Astrocyte (in vitro differentiated cells and primary cell): ENCODE data around the gene HTR4. TPM values are rescaled to one million over a fixed set of nuclear protein-coding genes. Genes with fewer than 3 reads are reported as not detected.

Source experiments
- DNase-seq: peaks from one replicate; pipeline ENCODE4 v3.0.0-alpha.2; 2010; ENCODE audit warnings: low read depth
- FAIRE-seq: peaks from 2 replicates; lab custom pipeline; 2011; peaks lifted over from hg19 to GRCh38; lab: Jason Lieb, UNC
- H2AFZ ChIP-seq: 2 replicates; pipeline ENCODE4 v1.6.0; 2012; ENCODE audit warnings: low read depth, low read length, inconsistent platforms
- H3K27ac ChIP-seq: 2 replicates; pipeline ENCODE4 v1.5.1; 2011; ENCODE audit warnings: low read depth, low read length, inconsistent platforms
- H3K27me3 ChIP-seq: 2 replicates; pipeline ENCODE4 v1.6.0; 2011; ENCODE audit warnings: low read length, inconsistent platforms; ENCODE audit not compliant: insufficient read depth
- H3K36me3 ChIP-seq: 2 replicates; pipeline ENCODE4 v1.5.1; 2011; ENCODE audit warnings: low read length, inconsistent platforms; ENCODE audit not compliant: insufficient read depth
- H3K4me1 ChIP-seq: 2 replicates; pipeline ENCODE4 v1.5.1; 2011; ENCODE audit warnings: low read length, inconsistent platforms; ENCODE audit not compliant: insufficient read depth
- H3K4me2 ChIP-seq: 2 replicates; pipeline ENCODE4 v1.6.0; 2012; ENCODE audit warnings: low read length, inconsistent platforms
- H3K4me3 ChIP-seq: 2 replicates; pipeline ENCODE4 v1.5.1; 2011; ENCODE audit warnings: low read depth, mild to moderate bottlenecking, low read length, inconsistent platforms; ENCODE audit not compliant: insufficient read depth
- H3K79me2 ChIP-seq: 2 replicates; pipeline ENCODE4 v1.6.0; 2012; ENCODE audit warnings: mild to moderate bottlenecking, low read length, inconsistent platforms; ENCODE audit not compliant: insufficient read depth
- H3K9ac ChIP-seq: 2 replicates; pipeline ENCODE4 v1.6.0; 2012; ENCODE audit warnings: mild to moderate bottlenecking, low read length, inconsistent platforms
- H3K9me3 ChIP-seq: 2 replicates; pipeline ENCODE4 v1.5.1; 2012; ENCODE audit warnings: low read depth, mild to moderate bottlenecking, low read length, inconsistent platforms; ENCODE audit not compliant: insufficient read depth
- H4K20me1 ChIP-seq: 2 replicates; pipeline ENCODE4 v1.6.0; 2012; ENCODE audit warnings: low read length, inconsistent platforms; ENCODE audit not compliant: insufficient read depth
- H3K27ac Mint-ChIP-seq: one replicate; pipeline ENCODE4 v1.8.0; 2021; ENCODE audit warnings: mild to moderate bottlenecking, mixed read lengths; ENCODE audit not compliant: unreplicated experiment
- H3K27me3 Mint-ChIP-seq: one replicate; pipeline ENCODE4 v1.8.0; 2021; ENCODE audit warnings: low read depth, mixed read lengths; ENCODE audit not compliant: unreplicated experiment
- H3K36me3 Mint-ChIP-seq: one replicate; pipeline ENCODE4 v1.8.0; 2021; ENCODE audit warnings: low read depth, mixed read lengths; ENCODE audit not compliant: unreplicated experiment
- H3K4me1 Mint-ChIP-seq: one replicate; pipeline ENCODE4 v1.8.0; 2021; ENCODE audit warnings: low read depth, mixed read lengths; ENCODE audit not compliant: unreplicated experiment
- H3K4me3 Mint-ChIP-seq: one replicate; pipeline ENCODE4 v1.8.0; 2021; ENCODE audit warnings: mild to moderate bottlenecking, moderate library complexity, mixed read lengths; ENCODE audit not compliant: unreplicated experiment
- H3K9me3 Mint-ChIP-seq: one replicate; pipeline ENCODE4 v1.8.0; 2021; ENCODE audit warnings: mild to moderate bottlenecking, mixed read lengths; ENCODE audit not compliant: unreplicated experiment
- EZH2 ChIP-seq: IDR thresholded peaks from 2 replicates; pipeline ENCODE4 v1.6.1; 2012; ENCODE audit warnings: mild to moderate bottlenecking, low read length, inconsistent platforms; ENCODE audit not compliant: insufficient read depth
- total RNA-seq: library from RNA; stranded (reverse); gene quantifications from 2 replicates; pipeline ENCODE4 v1.2.1, GENCODE V29; 2021
- TF ChIP-seq, protein P1 (sequence below): IDR thresholded peaks from 2 replicates; pipeline ENCODE4 v1.5.1; 2011; ENCODE audit warnings: low read depth, mild to moderate bottlenecking, inconsistent platforms, low read length, moderate library complexity; ENCODE audit not compliant: insufficient read depth

HTR4 gene
- total RNA-seq, 1 donor from 2014 or later = not detected

DNA sequence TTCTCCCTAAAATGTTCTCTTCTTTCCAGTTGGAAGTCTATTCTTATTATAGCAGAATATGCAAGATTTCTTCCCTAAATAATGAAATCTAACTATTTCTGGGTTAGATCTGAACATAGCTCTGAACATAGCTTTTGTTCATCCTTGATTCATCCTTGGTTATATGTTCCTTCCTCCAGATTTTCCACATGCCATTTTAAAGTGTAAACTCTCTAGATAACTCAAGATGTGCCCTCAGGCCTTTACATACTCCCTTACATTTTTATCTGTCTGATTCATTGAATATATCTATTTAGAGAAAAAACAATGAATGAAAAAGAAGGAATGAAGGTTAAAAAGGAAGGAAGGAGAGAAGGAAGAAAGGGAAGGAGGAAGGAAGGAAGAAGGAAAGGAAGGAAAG, 169.7 kb downstream of the HTR4 start:
- no peak for DNase-seq
- H2AFZ ChIP-seq = no peak overlapping the region
- Mint-ChIP-seq H3K36me3 (no peaks in the 10 kb centered on the region), H3K4me3 (no peak overlapping the region), H3K4me1 (no peaks in the 10 kb centered on the region), H3K27me3 (peaks cover 25% of the 10 kb centered on the region), H3K27ac (no peak overlapping the region), H3K9me3 (no peaks in the 10 kb centered on the region)
- no peak for FAIRE-seq
- H3K27me3 ChIP-seq = peaks cover 3% of the 10 kb centered on the region
- H3K4me2 ChIP-seq = no peak overlapping the region
- no peak overlapping the region for H3K9ac ChIP-seq
- TF ChIP-seq, protein P1, sequence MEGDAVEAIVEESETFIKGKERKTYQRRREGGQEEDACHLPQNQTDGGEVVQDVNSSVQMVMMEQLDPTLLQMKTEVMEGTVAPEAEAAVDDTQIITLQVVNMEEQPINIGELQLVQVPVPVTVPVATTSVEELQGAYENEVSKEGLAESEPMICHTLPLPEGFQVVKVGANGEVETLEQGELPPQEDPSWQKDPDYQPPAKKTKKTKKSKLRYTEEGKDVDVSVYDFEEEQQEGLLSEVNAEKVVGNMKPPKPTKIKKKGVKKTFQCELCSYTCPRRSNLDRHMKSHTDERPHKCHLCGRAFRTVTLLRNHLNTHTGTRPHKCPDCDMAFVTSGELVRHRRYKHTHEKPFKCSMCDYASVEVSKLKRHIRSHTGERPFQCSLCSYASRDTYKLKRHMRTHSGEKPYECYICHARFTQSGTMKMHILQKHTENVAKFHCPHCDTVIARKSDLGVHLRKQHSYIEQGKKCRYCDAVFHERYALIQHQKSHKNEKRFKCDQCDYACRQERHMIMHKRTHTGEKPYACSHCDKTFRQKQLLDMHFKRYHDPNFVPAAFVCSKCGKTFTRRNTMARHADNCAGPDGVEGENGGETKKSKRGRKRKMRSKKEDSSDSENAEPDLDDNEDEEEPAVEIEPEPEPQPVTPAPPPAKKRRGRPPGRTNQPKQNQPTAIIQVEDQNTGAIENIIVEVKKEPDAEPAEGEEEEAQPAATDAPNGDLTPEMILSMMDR = no peak
- no peak for TF ChIP-seq EZH2
- no peak overlapping the region for H3K27ac ChIP-seq
- H3K4me1 ChIP-seq = no peaks in the 10 kb centered on the region
- no peaks in the 10 kb centered on the region for H4K20me1 ChIP-seq
- no peaks in the 10 kb centered on the region for H3K9me3 ChIP-seq
- H3K4me3 ChIP-seq = no peak overlapping the region
- no peaks in the 10 kb centered on the region for H3K79me2 ChIP-seq
- no peaks in the 10 kb centered on the region for H3K36me3 ChIP-seq

DNA sequence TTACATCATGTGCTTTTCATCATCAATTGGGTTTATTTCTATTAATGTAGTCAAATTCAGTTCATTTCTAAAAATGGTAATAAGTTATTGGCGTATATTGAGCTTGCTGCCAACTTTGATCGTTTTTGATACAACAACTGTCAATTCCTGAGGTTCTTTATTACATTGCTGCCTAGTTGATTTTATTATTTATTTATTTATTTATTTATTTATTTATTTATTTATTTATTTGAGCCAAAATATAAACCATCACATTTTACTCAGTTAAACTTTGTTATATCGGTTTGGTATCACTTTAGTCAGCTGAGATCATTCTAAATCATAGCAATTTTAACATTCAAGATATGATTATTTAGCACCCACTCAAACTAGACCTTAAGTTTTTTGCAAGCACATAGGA, 170.6 kb downstream of the HTR4 start:
- TF ChIP-seq, protein P1 = no peak
- no peak for TF ChIP-seq EZH2

DNA sequence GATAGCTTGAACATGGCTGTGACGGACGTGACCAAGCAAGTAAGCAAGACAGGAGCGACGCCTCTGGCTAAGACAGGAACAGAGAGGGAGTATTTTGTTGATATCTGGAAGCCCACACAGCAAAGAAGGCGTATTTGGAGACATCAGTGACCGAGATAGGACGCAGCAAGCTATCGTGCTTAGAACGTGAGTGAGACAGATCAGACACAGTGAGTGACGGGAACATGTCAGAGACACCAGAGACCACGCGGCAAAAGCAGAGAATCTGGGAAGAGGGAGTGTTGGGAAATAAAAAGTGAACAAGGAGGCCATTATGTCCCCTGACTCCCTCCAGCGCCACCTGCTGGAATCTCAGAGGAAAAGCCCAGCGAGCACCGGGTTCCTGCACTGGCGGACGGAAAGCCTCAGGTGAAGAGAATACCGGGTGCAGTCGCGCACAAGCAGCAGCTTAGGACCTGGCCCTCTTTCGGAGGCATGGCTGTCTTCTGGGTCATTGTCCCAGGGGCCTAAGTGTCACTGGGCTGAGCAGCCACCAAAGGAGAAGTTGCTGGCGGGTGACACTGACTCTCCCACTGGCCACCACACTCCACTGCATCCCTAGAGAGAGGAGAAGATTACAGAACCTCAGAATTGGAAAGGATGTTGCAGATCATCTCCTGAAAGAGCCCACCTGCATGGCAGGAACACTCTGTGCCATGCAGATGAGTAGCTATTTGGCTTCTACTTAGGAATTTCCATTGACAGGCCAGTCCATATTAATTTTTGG, 171.4 kb downstream of the HTR4 start:
- H3K36me3 ChIP-seq = no peaks in the 10 kb centered on the region
- peak; percentile 8 for DNase-seq
- no peaks in the 10 kb centered on the region for H3K36me3 Mint-ChIP-seq
- TF ChIP-seq, protein P1 = peak; percentile 59
- no peak for TF ChIP-seq EZH2
- FAIRE-seq = no peak
- H3K27ac Mint-ChIP-seq = no peak overlapping the region
- H4K20me1 ChIP-seq = no peaks in the 10 kb centered on the region
- H3K27me3 Mint-ChIP-seq = peaks cover 18% of the 10 kb centered on the region
- no peak overlapping the region for H3K9ac ChIP-seq
- no peak overlapping the region for H3K4me3 ChIP-seq
- H3K4me1 ChIP-seq = no peaks in the 10 kb centered on the region
- H3K27ac ChIP-seq = no peak overlapping the region
- no peak overlapping the region for H3K4me3 Mint-ChIP-seq
- H3K9me3 ChIP-seq = no peaks in the 10 kb centered on the region
- peak overlapping the region; percentile 19 for H2AFZ ChIP-seq
- no peaks in the 10 kb centered on the region for H3K4me1 Mint-ChIP-seq
- H3K4me2 ChIP-seq = peak overlapping the region; percentile 19
- peaks cover 5% of the 10 kb centered on the region for H3K27me3 ChIP-seq
- no peaks in the 10 kb centered on the region for H3K79me2 ChIP-seq
- H3K9me3 Mint-ChIP-seq = no peaks in the 10 kb centered on the region

More for the DNA sequence above, 170.6 kb downstream of the HTR4 start:
- Histone ChIP-seq H3K36me3 (no peaks in the 10 kb centered on the region), H3K4me1 (no peaks in the 10 kb centered on the region), H3K9ac (no peak overlapping the region), H3K4me2 (no peak overlapping the region), H3K79me2 (no peaks in the 10 kb centered on the region), H3K27ac (no peak overlapping the region), H3K9me3 (no peaks in the 10 kb centered on the region), H3K4me3 (no peak overlapping the region), H2AFZ (no peak overlapping the region), H3K27me3 (peaks cover 3% of the 10 kb centered on the region), H4K20me1 (no peaks in the 10 kb centered on the region)
- Mint-ChIP-seq H3K4me3 (no peak overlapping the region), H3K27me3 (peaks cover 19% of the 10 kb centered on the region), H3K9me3 (no peaks in the 10 kb centered on the region), H3K27ac (no peak overlapping the region), H3K4me1 (no peaks in the 10 kb centered on the region), H3K36me3 (no peaks in the 10 kb centered on the region)
- FAIRE-seq (no peak), DNase-seq (no peak)
